Right cardiac atrium (tissue), 5 donors: ENCODE measurements around the gene PPP3R1. TPM values are rescaled to one million over a fixed set of nuclear protein-coding genes. Genes with fewer than 3 reads are reported as not detected.

Source experiments
- ATAC-seq, 2 donors: fragments of 200-7000 bp; cut with Tn5 transposase; one replicate each; pipeline versions ENCODE4 v1.8.0 to v1.9.1; 2020; ENCODE audit warnings: moderate library complexity in 2 of 2, mild to moderate bottlenecking in 1 of 2
- DNase-seq, 3 donors: peaks; one replicate each; pipeline ENCODE4 v3.0.0-alpha.2; 2020
- H3K27ac ChIP-seq: one replicate; pipeline ENCODE4 v1.5.1; 2013; ENCODE audit warnings: mild to moderate bottlenecking, low read length, control low read depth, moderate library complexity
- H3K27me3 ChIP-seq: one replicate; pipeline ENCODE4 v1.6.1; 2013; ENCODE audit not compliant: control insufficient read depth, insufficient read depth
- H3K4me1 ChIP-seq: one replicate; pipeline ENCODE4 v1.6.1; 2013; ENCODE audit warnings: low read length; ENCODE audit not compliant: control insufficient read depth, insufficient read depth
- H3K4me3 ChIP-seq: one replicate; pipeline ENCODE4 v1.5.1; 2013; ENCODE audit warnings: low read length, control low read depth
- H3K9me3 ChIP-seq: one replicate; pipeline ENCODE4 v1.6.1; 2013; ENCODE audit warnings: low read length; ENCODE audit not compliant: control insufficient read depth
- WGBS: extraction: QIAGEN DNeasy Blood & Tissue Kit; methylation state at CpG from one replicate; pipeline ENCODE4 v1.1.7; 2013; 5-methylcytosine and 5-hydroxymethylcytosine counted together
- intact Hi-C, 4 donors: fragments of 100-400 bp; cut with DNase I; formaldehyde crosslinking; loops; one replicate each; pipeline versions ENCODE4 v1.11.0 to v1.14.0; 2022 to 2023
- polyA plus RNA-seq: library from polyadenylated mRNA; stranded (reverse); fragments of 200-250 nt; gene quantifications from one replicate; pipeline ENCODE4 v1.2.3, GENCODE V29; 2013
- total RNA-seq, 4 donors: library from RNA; stranded (reverse); fragmentation: NEBNext Ultra II Directional; extraction: Animal tissue kit (Norgen Biotek cat#: 25700); gene quantifications; one replicate each; pipeline ENCODE4 v1.2.1, GENCODE V29; 2021
- donor health status: healthy with polysubstance abuse.
- donor health status: DM: no; HTN: yes; CAD: no.
- donor health status: DM: no; HTN: no; CAD: no.
- donor health status: DM: no; HTN: yes; CAD: no; lungs with severe emphysema.
- donor health status: DM: yes; HTN: yes; CAD: no.

Gene PPP3R1
- total and polyA plus RNA-seq, 5 donors, result 21.4 to 46.2 (median 41.5) TPM

- ATAC-seq (no peak), DNase-seq (no peak)
- intact Hi-C loops, result no loop called here
- no peak overlapping the region for H3K4me3 ChIP-seq
- no peak overlapping the region for H3K27ac ChIP-seq
- no peaks in the 10 kb centered on the region for H3K27me3 ChIP-seq
- H3K4me1 ChIP-seq, result peaks cover 5% of the 10 kb centered on the region
- H3K9me3 ChIP-seq, result no peaks in the 10 kb centered on the region
- 68% methylated on average over 4 of the region's 4 CpGs for WGBS
Observed at GRCh38 chr2:68234405-68234804, 17.9 kb downstream of the PPP3R1 start.

GRCh38 chr2:68231061-68231372 is 21.3 kb downstream of the PPP3R1 start:
- no peaks in the 10 kb centered on the region for H3K9me3 ChIP-seq
- no peak for DNase-seq
- H3K27me3 ChIP-seq, result no peaks in the 10 kb centered on the region
- no peak overlapping the region for H3K27ac ChIP-seq
- WGBS, result 12% methylated on average over 1 of the region's 1 CpG
- H3K4me3 ChIP-seq, result no peak overlapping the region
- H3K4me1 ChIP-seq, result peaks cover 5% of the 10 kb centered on the region
- peak; percentile 45 to 57 for ATAC-seq
- intact Hi-C loops, result no loop called here

- Histone ChIP-seq H3K27me3 (no peaks in the 10 kb centered on the region), H3K4me1 (peaks cover 5% of the 10 kb centered on the region), H3K27ac (no peak overlapping the region), H3K4me3 (no peak overlapping the region), H3K9me3 (no peaks in the 10 kb centered on the region)
- DNase-seq (no peak), ATAC-seq (no peak)
- intact Hi-C loops, result no loop called here
- whole genome bisulfite sequencing, result 53% methylated on average over 5 of the region's 5 CpGs
Observed at GRCh38 chr2:68230241-68231060, 21.9 kb downstream of the PPP3R1 start.

- peaks cover 8% of the 10 kb centered on the region for H3K4me1 ChIP-seq
- no peak overlapping the region for H3K4me3 ChIP-seq
- 44% methylated on average over 2 of the region's 2 CpGs for WGBS
- H3K27ac ChIP-seq, result no peak overlapping the region
- H3K27me3 ChIP-seq, result no peaks in the 10 kb centered on the region
- intact Hi-C loops, result no loop called here
- DNase-seq (no peak), ATAC-seq (no peak)
- no peaks in the 10 kb centered on the region for H3K9me3 ChIP-seq
Observed at GRCh38 chr2:68226794-68227193, 25.5 kb downstream of the PPP3R1 start.

- H3K27ac ChIP-seq, result peak overlapping the region; percentile 15
- WGBS, result 20% methylated on average over 2 of the region's 2 CpGs
- DNase-seq (no peak), ATAC-seq (peak; percentile 75 to 86)
- no peaks in the 10 kb centered on the region for H3K9me3 ChIP-seq
- H3K27me3 ChIP-seq, result no peaks in the 10 kb centered on the region
- intact Hi-C loops, result no loop called here
- H3K4me1 ChIP-seq, result peaks cover 8% of the 10 kb centered on the region
- no peak overlapping the region for H3K4me3 ChIP-seq
Observed at GRCh38 chr2:68225119-68225632, 27.2 kb downstream of the PPP3R1 start.

- 46% methylated on average over 2 of the region's 2 CpGs for WGBS
- no peak overlapping the region for H3K27ac ChIP-seq
Observed at GRCh38 chr2:68223419-68223818, 28.9 kb downstream of the PPP3R1 start.

GRCh38 chr2:68222287-68222686 is 30.0 kb downstream of the PPP3R1 start:
- Histone ChIP-seq H3K4me3 (no peak overlapping the region), H3K27me3 (no peaks in the 10 kb centered on the region), H3K27ac (no peak overlapping the region), H3K9me3 (no peaks in the 10 kb centered on the region), H3K4me1 (peaks cover 5% of the 10 kb centered on the region)
- DNase-seq, result no peak
- intact Hi-C loops, result no loop called here
- no peak for ATAC-seq
- 99% methylated on average over 1 of the region's 1 CpG for WGBS

More at GRCh38 chr2:68223419-68223818, 28.9 kb downstream of the PPP3R1 start:
- ATAC-seq (no peak), DNase-seq (no peak)
- Histone ChIP-seq H3K4me1 (peaks cover 5% of the 10 kb centered on the region), H3K27me3 (no peaks in the 10 kb centered on the region), H3K4me3 (no peak overlapping the region), H3K9me3 (no peaks in the 10 kb centered on the region)
- intact Hi-C loops, result no loop called here

GRCh38 chr2:68218343-68218901 is 33.9 kb downstream of the PPP3R1 start:
- WGBS, result 16% methylated on average over 1 of the region's 1 CpG
- peaks cover 7% of the 10 kb centered on the region for H3K4me1 ChIP-seq
- H3K27me3 ChIP-seq, result no peaks in the 10 kb centered on the region
- ATAC-seq (no peak), DNase-seq (no peak)
- H3K4me3 ChIP-seq, result no peak overlapping the region
- H3K27ac ChIP-seq, result no peak overlapping the region
- no peaks in the 10 kb centered on the region for H3K9me3 ChIP-seq
- intact Hi-C loops, result no loop called here

- WGBS, result 38% methylated on average over 3 of the region's 3 CpGs
- H3K27ac ChIP-seq, result no peak overlapping the region
- H3K4me1 ChIP-seq, result peaks cover 4% of the 10 kb centered on the region
- no peak overlapping the region for H3K4me3 ChIP-seq
- DNase-seq (no peak), ATAC-seq (no peak)
- H3K27me3 ChIP-seq, result no peaks in the 10 kb centered on the region
- no peaks in the 10 kb centered on the region for H3K9me3 ChIP-seq
- intact Hi-C loops, result no loop called here
Observed at GRCh38 chr2:68217729-68218128, 34.6 kb downstream of the PPP3R1 start.

GRCh38 chr2:68216454-68217310 is 35.6 kb downstream of the PPP3R1 start:
- H3K4me1 ChIP-seq, result peaks cover 4% of the 10 kb centered on the region
- no peaks in the 10 kb centered on the region for H3K9me3 ChIP-seq
- no peak overlapping the region for H3K4me3 ChIP-seq
- H3K27ac ChIP-seq, result no peak overlapping the region
- DNase-seq, result no peak
- 43% methylated on average over 2 of the region's 2 CpGs for WGBS
- no peaks in the 10 kb centered on the region for H3K27me3 ChIP-seq
- intact Hi-C loops, result no loop called here
- peak in 1 of 2 donors; percentile 40 for ATAC-seq

GRCh38 chr2:68214381-68214780 is 38.0 kb downstream of the PPP3R1 start:
- intact Hi-C loops, result no loop called here
- H3K9me3 ChIP-seq, result no peaks in the 10 kb centered on the region
- H3K27ac ChIP-seq, result no peak overlapping the region
- ATAC-seq, result no peak
- no peaks in the 10 kb centered on the region for H3K27me3 ChIP-seq
- H3K4me3 ChIP-seq, result no peak overlapping the region
- 90% methylated on average over 5 of the region's 5 CpGs for WGBS
- peaks cover 4% of the 10 kb centered on the region for H3K4me1 ChIP-seq
- no peak for DNase-seq
